ENCODE results near the gene PRR5L. TPM values are rescaled to one million over a fixed set of nuclear protein-coding genes. Genes with fewer than 3 reads are reported as not detected.

PRR5L gene
- total and polyA plus RNA-seq, 9 of the 15 experiments (the other 6 are each of a cell fraction or from before 2014, with no cell fraction given): 0.11 to 0.60 (median 0.36) TPM; not detected in 2

DNA sequence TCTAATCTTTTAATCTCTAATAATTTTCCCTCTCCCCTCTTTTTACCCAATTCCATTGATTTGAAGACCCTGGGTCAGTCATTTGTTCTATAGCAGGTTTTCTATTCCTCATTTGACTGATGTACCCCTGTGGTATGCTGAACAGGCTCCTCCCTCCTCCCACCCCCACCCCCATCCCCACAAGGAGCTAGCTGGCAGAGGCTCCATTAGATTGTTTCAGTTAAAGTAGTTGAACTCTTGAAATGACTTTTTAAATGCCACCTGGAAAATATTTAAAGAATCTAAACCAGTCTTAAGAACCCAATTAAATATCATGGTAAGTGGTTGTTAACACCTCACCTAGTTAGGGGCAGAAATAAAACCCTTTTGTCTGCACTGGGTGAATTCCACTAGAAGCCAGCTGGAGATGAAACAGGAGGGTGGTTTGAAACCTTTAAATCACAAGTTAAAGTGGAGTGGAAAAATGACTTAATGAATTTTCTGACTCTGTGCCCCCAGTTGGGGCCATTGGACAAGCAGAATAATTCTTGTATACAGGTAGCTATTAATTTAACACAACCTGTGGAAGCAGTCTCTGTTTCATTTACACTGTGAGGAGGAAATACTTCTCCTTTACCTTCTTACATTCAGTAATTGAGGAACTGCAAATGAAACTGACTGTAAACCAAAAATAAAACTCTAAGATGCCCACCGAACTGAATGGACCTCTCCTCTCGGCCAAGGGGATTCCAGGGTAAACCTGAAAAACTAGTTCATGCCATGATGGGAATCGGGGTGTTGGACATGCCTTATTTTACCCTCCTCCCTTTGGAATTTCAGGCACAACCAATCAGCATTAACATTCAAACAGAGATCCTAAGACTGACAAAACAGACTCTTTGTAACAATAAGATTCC is 30.7 kb downstream of the PRR5L start:
- H3K9me1 ChIP-seq (ENCODE audit: control insufficient read depth, insufficient read depth, low read length): no peaks in the 10 kb centered on the region
- DNase-seq (ENCODE audit: extremely low read depth in 1 of 4, low spot score in 3 of 4) (no peak), FAIRE-seq (no peak), ATAC-seq (no peak)
- intact Hi-C loops (cut with micrococcal nuclease): no loop called here
- H3K27ac ChIP-seq (ENCODE audit: extremely low read depth, low read depth, low read length): no peak overlapping the region
- in situ Hi-C loops (cut with MboI): no loop called here
- H3K9ac ChIP-seq (ENCODE audit: insufficient read depth in 1 of 2, low read depth in 2 of 2, low read length in 2 of 2): no peak overlapping the region
- WGBS (ENCODE audit: insufficient coverage, low coverage, missing lambda C conversion rate): 7% methylated on average over 3 of the region's 3 CpGs
- H3K4me1 ChIP-seq (replicated peaks in 1 of 2; ENCODE audit: control insufficient read depth in 2 of 2, insufficient read depth in 2 of 2, low read length in 2 of 2): no peaks in the 10 kb centered on the region
- no peak overlapping the region for H3K4me3 ChIP-seq
- H3K79me2 ChIP-seq (ENCODE audit: control insufficient read depth, insufficient read depth, low read length): no peaks in the 10 kb centered on the region
- no peaks in the 10 kb centered on the region for H3K36me3 ChIP-seq (ENCODE audit: control insufficient read depth, insufficient read depth, low read length)
- no peak overlapping the region for H2AFZ ChIP-seq (ENCODE audit: low read depth, low read length)
- BruUV-seq (replicated peaks): no TSS peak
- no peak overlapping the region for H3K4me2 ChIP-seq (ENCODE audit: insufficient read depth, low read length)
- no peaks in the 10 kb centered on the region for H4K20me1 ChIP-seq (replicated peaks; ENCODE audit: control insufficient read depth, insufficient read depth, low read length)
- H3K27me3 ChIP-seq (ENCODE audit: control insufficient read depth in 2 of 2, insufficient read depth in 2 of 2, low read length in 2 of 2): no peaks in the 10 kb centered on the region; a peak in 1 of 5 replicates
- ChIA-PET POLR2A (interaction anchor here (0.6 kb wide), 1 partner anchor 450 kb away, joined by 3 read pairs; no protein-coding TSS in a partner anchor), CTCF (ENCODE audit: low intra/inter-chr PET ratio) (no interaction called here)
- no peaks in the 10 kb centered on the region for H3K9me3 ChIP-seq (replicated peaks; ENCODE audit: control insufficient read depth, insufficient read depth, low read depth, low read length)
- TF ChIP-seq IFI16 (CRISPR knock-in tag; IDR thresholded peaks at IDR 0.05) (no peak), SMC3 (conservative IDR thresholded peaks at IDR 0.05; ENCODE audit: insufficient read depth, low read depth, low read length) (no peak), CC2D1A (IDR thresholded peaks at IDR 0.05) (no peak), FOXK1 (CRISPR knock-in tag; IDR thresholded peaks at IDR 0.05; ENCODE audit: borderline replicate concordance) (no peak), TBP (optimal IDR thresholded peaks at IDR 0.05; ENCODE audit: low read depth, low read length) (no peak), RBM15 (IDR thresholded peaks at IDR 0.05; ENCODE audit: insufficient read depth, low read length) (no peak), ZNF785 (CRISPR knock-in tag; IDR thresholded peaks at IDR 0.05) (no peak)
- TF ChIP-seq, protein P1, sequence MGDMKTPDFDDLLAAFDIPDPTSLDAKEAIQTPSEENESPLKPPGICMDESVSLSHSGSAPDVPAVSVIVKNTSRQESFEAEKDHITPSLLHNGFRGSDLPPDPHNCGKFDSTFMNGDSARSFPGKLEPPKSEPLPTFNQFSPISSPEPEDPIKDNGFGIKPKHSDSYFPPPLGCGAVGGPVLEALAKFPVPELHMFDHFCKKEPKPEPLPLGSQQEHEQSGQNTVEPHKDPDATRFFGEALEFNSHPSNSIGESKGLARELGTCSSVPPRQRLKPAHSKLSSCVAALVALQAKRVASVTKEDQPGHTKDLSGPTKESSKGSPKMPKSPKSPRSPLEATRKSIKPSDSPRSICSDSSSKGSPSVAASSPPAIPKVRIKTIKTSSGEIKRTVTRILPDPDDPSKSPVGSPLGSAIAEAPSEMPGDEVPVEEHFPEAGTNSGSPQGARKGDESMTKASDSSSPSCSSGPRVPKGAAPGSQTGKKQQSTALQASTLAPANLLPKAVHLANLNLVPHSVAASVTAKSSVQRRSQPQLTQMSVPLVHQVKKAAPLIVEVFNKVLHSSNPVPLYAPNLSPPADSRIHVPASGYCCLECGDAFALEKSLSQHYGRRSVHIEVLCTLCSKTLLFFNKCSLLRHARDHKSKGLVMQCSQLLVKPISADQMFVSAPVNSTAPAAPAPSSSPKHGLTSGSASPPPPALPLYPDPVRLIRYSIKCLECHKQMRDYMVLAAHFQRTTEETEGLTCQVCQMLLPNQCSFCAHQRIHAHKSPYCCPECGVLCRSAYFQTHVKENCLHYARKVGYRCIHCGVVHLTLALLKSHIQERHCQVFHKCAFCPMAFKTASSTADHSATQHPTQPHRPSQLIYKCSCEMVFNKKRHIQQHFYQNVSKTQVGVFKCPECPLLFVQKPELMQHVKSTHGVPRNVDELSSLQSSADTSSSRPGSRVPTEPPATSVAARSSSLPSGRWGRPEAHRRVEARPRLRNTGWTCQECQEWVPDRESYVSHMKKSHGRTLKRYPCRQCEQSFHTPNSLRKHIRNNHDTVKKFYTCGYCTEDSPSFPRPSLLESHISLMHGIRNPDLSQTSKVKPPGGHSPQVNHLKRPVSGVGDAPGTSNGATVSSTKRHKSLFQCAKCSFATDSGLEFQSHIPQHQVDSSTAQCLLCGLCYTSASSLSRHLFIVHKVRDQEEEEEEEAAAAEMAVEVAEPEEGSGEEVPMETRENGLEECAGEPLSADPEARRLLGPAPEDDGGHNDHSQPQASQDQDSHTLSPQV (IDR thresholded peaks at IDR 0.05): no peak
- TF ChIP-seq, protein P2, sequence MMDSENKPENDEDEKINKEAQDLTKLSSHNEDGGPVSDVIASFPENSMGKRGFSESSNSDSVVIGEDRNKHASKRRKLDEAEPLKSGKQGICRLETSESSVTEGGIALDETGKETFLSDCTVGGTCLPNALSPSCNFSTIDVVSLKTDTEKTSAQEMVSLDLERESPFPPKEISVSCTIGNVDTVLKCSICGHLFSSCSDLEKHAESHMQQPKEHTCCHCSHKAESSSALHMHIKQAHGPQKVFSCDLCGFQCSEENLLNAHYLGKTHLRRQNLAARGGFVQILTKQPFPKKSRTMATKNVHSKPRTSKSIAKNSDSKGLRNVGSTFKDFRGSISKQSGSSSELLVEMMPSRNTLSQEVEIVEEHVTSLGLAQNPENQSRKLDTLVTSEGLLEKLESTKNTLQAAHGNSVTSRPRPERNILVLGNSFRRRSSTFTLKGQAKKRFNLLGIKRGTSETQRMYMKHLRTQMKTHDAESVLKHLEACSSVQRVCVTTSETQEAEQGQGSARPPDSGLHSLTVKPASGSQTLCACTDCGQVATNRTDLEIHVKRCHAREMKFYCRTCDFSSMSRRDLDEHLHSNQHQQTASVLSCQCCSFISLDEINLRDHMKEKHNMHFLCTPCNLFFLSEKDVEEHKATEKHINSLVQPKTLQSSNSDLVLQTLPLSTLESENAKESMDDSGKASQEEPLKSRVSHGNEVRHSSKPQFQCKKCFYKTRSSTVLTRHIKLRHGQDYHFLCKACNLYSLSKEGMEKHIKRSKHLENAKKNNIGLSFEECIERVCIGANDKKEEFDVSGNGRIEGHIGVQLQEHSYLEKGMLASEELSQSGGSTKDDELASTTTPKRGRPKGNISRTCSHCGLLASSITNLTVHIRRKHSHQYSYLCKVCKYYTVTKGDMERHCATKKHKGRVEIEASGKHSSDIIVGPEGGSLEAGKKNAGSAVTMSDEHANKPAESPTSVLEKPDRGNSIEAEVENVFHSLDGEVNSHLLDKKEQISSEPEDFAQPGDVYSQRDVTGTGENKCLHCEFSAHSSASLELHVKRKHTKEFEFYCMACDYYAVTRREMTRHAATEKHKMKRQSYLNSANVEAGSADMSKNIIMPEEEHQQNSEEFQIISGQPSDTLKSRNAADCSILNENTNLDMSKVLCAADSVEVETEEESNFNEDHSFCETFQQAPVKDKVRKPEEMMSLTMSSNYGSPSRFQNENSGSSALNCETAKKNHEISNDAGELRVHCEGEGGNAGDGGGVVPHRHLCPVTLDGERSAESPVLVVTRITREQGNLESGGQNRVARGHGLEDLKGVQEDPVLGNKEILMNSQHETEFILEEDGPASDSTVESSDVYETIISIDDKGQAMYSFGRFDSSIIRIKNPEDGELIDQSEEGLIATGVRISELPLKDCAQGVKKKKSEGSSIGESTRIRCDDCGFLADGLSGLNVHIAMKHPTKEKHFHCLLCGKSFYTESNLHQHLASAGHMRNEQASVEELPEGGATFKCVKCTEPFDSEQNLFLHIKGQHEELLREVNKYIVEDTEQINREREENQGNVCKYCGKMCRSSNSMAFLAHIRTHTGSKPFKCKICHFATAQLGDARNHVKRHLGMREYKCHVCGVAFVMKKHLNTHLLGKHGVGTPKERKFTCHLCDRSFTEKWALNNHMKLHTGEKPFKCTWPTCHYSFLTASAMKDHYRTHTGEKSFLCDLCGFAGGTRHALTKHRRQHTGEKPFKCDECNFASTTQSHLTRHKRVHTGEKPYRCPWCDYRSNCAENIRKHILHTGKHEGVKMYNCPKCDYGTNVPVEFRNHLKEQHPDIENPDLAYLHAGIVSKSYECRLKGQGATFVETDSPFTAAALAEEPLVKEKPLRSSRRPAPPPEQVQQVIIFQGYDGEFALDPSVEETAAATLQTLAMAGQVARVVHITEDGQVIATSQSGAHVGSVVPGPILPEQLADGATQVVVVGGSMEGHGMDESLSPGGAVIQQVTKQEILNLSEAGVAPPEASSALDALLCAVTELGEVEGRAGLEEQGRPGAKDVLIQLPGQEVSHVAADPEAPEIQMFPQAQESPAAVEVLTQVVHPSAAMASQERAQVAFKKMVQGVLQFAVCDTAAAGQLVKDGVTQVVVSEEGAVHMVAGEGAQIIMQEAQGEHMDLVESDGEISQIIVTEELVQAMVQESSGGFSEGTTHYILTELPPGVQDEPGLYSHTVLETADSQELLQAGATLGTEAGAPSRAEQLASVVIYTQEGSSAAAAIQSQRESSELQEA (IDR thresholded peaks at IDR 0.05; ENCODE audit: low read depth): no peak

Measured in K562 (cell line).